GM13976 (cell line): ENCODE data around the gene DOK1.

Experiments used
- DNase-seq: peaks from one replicate; pipeline ENCODE4 v3.0.0; 2012; ENCODE audit warnings: low spot score
- in situ Hi-C: fragments of 300-500 bp; cut with MboI; formaldehyde crosslinking; loops from one replicate; pipeline ENCODE4 v1.12.0; 2022; ENCODE audit warnings: low sequenced_read_pairs, mixed read lengths, inconsistent platforms; ENCODE audit not compliant: unreplicated experiment
- TF ChIP-seq, protein P1 (sequence below): IDR thresholded peaks from 2 replicates; pipeline ENCODE4 v1.5.1; 2012; ENCODE audit warnings: borderline replicate concordance, mild to moderate bottlenecking; ENCODE audit not compliant: insufficient read depth; ENCODE audit errors: extremely low read depth, missing control alignments, control extremely low read depth

DOK1 gene

GRCh38 chr2:74531666-74532065 lies 22.9 kb upstream of the DOK1 start:
- TF ChIP-seq, protein P1, sequence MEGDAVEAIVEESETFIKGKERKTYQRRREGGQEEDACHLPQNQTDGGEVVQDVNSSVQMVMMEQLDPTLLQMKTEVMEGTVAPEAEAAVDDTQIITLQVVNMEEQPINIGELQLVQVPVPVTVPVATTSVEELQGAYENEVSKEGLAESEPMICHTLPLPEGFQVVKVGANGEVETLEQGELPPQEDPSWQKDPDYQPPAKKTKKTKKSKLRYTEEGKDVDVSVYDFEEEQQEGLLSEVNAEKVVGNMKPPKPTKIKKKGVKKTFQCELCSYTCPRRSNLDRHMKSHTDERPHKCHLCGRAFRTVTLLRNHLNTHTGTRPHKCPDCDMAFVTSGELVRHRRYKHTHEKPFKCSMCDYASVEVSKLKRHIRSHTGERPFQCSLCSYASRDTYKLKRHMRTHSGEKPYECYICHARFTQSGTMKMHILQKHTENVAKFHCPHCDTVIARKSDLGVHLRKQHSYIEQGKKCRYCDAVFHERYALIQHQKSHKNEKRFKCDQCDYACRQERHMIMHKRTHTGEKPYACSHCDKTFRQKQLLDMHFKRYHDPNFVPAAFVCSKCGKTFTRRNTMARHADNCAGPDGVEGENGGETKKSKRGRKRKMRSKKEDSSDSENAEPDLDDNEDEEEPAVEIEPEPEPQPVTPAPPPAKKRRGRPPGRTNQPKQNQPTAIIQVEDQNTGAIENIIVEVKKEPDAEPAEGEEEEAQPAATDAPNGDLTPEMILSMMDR, result no peak
- no peak for DNase-seq
- in situ Hi-C loops, result loop anchor here (10.0 kb wide), 1 partner anchor 53 kb away; no protein-coding TSS in a partner anchor

DNA sequence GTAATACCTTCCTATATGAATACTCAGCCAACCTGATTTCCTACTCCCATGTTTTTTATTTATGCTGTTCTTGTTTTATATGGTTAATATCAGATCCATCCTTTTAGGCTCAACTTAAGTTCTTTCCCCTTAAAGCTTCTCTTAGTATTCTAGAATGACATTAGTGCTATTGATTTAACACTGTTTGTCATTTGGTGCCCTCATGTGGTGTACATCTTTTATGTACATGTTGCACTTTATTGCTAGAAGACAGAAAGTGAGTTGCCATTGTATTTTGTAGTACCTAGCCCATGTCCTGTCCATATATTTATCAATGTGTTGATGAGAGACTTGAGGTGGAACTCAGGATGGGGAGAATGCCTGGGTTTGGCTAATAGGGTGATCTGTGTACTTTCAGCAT lies 22.3 kb upstream of the DOK1 start:
- DNase-seq, result no peak
- in situ Hi-C loops, result loop anchor here (10.0 kb wide), 1 partner anchor 53 kb away; no protein-coding TSS in a partner anchor
- TF ChIP-seq, protein P1, result no peak

- DNase-seq, result no peak
- TF ChIP-seq, protein P1, result no peak
- in situ Hi-C loops, result loop anchor here (10.0 kb wide), 1 partner anchor 51 kb away; no protein-coding TSS in a partner anchor
These were observed 21.1 kb upstream of the DOK1 start for GRCh38 chr2:74533464-74533863.

- TF ChIP-seq, protein P1, result no peak
- in situ Hi-C loops, result loop anchor here (10.0 kb wide), 1 partner anchor 50 kb away; no protein-coding TSS in a partner anchor
- DNase-seq, result no peak
These were observed 20.1 kb upstream of the DOK1 start for GRCh38 chr2:74534411-74534810.

DNA sequence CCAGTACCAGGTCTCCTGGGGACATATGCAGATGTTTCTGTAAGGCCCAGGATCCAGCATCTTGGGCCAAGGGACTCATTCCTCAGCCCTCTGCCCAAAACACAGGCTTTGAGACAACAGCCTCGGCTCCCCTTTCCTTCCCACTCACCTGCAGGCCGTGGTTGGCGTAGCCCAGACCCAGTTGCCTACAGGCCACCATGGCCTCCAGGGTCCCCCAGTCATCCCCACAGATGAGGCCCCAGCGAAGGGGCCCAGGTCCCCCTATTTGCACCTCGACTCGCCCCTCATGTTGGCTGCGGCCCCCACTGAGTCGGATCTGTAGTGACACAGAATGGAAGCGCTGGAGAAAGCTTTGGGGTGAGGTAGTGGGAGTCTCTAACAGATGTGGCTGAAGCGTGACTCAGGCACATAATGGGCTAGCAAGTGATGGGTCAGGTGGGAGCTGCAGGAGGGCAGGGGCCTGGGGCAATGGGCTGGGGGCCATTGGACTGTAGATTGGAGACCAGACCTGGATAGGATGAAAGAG lies 19.0 kb upstream of the DOK1 start:
- TF ChIP-seq, protein P1, result no peak
- in situ Hi-C loops, result loop anchor here (10.0 kb wide), 1 partner anchor 49 kb away; no protein-coding TSS in a partner anchor
- no peak for DNase-seq

DNA sequence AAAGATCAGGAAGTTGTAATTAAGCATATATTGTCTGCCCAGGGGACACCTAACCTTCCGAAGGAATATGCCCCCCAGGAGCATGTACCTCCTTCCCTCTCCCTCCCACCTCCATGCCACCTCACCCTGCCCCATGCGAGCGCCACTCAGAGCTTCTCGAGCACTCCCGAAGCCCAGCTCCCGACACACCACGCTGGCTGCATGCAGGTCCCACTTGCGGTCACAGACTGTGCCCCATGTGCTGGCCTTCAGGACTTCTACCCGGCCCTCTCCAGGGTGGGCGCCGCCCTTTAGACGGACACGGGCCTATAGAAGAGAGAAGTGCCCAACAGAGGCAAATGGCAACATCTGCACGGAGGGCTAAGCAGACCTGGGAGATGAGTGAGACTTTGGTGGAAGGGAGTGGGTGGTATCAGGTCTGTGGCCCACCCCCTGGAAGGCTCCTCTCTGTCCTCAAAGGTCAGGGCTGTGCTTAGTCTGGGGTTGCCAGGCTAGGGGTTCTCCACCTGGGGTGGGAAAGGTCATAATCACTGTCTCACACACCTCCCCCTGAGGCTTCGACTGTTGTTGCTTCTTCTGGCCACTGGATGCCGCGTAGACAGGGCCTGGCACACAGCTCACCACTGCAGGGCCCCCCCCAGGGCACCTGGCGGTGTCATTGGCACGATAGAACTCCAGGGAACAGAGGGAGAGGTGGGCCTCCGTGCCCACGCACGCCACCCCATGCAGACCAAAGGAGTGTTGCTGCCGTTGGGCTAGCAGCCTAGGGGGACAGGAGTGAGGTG lies 18.2 kb upstream of the DOK1 start:
- no peak for DNase-seq
- TF ChIP-seq, protein P1, result no peak
- in situ Hi-C loops, result loop anchor here (10.0 kb wide), 1 partner anchor 48 kb away; no protein-coding TSS in a partner anchor
